ENCODE results near the gene FAM216A. TPM values are rescaled to one million over a fixed set of nuclear protein-coding genes. Genes with fewer than 3 reads are reported as not detected.
"Not testable (repeated sequence)": the region's sequence is repeated elsewhere in the genome, so short reads cannot be mapped to it uniquely, and the experiment has no call there.

FAM216A gene
- total and polyA plus RNA-seq, 5 donors from 2014 or later = 3.1 to 9.8 (median 4.3) TPM

DNA sequence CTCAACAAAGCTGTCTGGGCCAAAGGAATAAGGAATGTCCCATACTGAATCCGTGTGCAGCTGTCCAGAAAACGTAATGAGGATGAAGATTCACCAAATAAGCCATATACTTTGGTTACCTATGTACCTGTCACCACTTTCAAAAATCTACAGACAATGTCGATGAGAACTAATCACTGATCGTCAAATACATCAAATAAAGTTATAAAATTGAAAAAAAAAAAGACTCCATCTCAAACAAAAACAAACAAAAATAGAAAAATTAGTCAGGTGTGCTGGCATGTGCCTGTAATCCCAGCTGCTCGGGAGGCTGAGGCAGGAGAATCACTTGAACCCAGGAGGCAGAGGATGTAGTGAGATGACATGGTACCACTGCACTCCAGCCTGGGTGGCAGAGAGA is 7.5 kb upstream of the FAM216A start:
- not testable (repeated sequence) for H3K27me3 Mint-ChIP-seq; H3K9me3 Mint-ChIP-seq; H3K4me1 ChIP-seq (ENCODE audit: control insufficient read depth, insufficient read depth, low read length, poor library complexity, severe bottlenecking); ATAC-seq (ENCODE audit: low read depth in 2 of 2); H3K27ac Mint-ChIP-seq; H3K4me3 Mint-ChIP-seq; H3K27me3 ChIP-seq (ENCODE audit: control insufficient read depth, insufficient read depth, low read length); DNase-seq; H3K4me3 ChIP-seq (ENCODE audit: low read depth, low read length); H3K27ac ChIP-seq (ENCODE audit: insufficient read depth, low read length, poor library complexity, severe bottlenecking); H3K9me3 ChIP-seq (ENCODE audit: control insufficient read depth in 2 of 2, low read length in 2 of 2)
- Mint-ChIP-seq H3K4me1 (peaks cover 5 to 25% (median 14%) of the 10 kb centered on the region in 4 donors), H3K36me3 (peaks cover 26% of the 10 kb centered on the region)
- peaks cover 28% of the 10 kb centered on the region for H3K36me3 ChIP-seq (ENCODE audit: control insufficient read depth, insufficient read depth, low read length)

DNA sequence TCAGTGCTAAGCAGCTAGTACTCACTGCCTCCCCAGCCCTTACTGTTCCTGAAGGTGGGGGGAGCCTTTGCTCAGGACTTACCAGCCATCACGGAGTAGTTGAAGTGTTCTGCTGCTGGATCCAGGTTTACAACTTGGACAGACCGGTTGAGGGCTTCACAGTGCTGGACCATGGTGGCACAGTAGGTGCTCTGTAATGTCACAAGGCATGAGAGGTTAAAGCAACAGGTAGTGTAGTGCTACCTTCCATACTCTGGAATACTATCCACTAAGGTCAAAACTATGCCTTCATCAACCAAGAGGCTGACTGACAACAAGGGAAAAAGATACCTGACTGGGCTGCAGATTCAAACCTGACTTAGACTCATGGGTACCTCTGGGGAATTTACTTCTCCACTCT is 3.6 kb upstream of the FAM216A start:
- ATAC-seq (ENCODE audit: low read depth in 2 of 2) (no peak), DNase-seq (no peak)
- Mint-ChIP-seq H3K4me1 (peaks cover 10 to 56% (median 30%) of the 10 kb centered on the region in 4 donors), H3K27me3 (no peaks in the 10 kb centered on the region), H3K9me3 (no peaks in the 10 kb centered on the region), H3K36me3 (peaks cover 16% of the 10 kb centered on the region), H3K27ac (peak overlapping the region in 1 of 3 donors; percentile 17), H3K4me3 (peak overlapping the region in 1 of 4 donors; percentile 81)
- Histone ChIP-seq H3K27ac (ENCODE audit: insufficient read depth, low read length, poor library complexity, severe bottlenecking) (no peak overlapping the region), H3K9me3 (ENCODE audit: control insufficient read depth in 2 of 2, low read length in 2 of 2) (no peaks in the 10 kb centered on the region), H3K36me3 (ENCODE audit: control insufficient read depth, insufficient read depth, low read length) (peaks cover 15% of the 10 kb centered on the region), H3K4me1 (ENCODE audit: control insufficient read depth, insufficient read depth, low read length, poor library complexity, severe bottlenecking) (peaks cover 27% of the 10 kb centered on the region), H3K27me3 (ENCODE audit: control insufficient read depth, insufficient read depth, low read length) (no peaks in the 10 kb centered on the region), H3K4me3 (ENCODE audit: low read depth, low read length) (no peak overlapping the region)

DNA sequence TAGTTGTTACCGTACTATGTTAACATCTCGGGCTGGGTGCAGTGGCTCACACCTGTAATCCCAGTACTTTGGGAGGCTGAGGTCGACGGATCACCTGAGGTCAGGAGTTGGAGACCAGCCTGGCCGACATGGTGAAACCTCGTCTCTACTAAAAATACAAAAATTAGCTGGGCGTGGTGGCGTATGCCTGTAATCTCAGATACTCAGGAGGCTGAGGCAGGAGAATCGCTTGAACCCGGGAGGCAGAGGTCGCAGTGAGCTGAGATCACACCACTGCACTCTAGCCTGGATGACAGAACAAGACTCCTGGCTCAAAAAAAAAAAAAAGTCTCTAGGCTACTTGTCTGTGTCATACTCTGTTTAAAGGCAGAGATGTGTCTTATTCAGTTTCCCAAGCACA is 2.9 kb upstream of the FAM216A start:
- peaks cover 27% of the 10 kb centered on the region for H3K4me1 ChIP-seq (ENCODE audit: control insufficient read depth, insufficient read depth, low read length, poor library complexity, severe bottlenecking)
- Mint-ChIP-seq H3K4me3 (peak overlapping the region; percentile 33 to 81 (median 52)), H3K36me3 (peaks cover 12% of the 10 kb centered on the region), H3K4me1 (peaks cover 10 to 59% (median 27%) of the 10 kb centered on the region in 4 donors), H3K27ac (peak overlapping the region in 2 of 3 donors; percentile 10 to 17)
- H3K27ac ChIP-seq (ENCODE audit: insufficient read depth, low read length, poor library complexity, severe bottlenecking); H3K4me3 ChIP-seq (ENCODE audit: low read depth, low read length); H3K27me3 Mint-ChIP-seq; DNase-seq; ATAC-seq (ENCODE audit: low read depth in 2 of 2); H3K9me3 ChIP-seq (ENCODE audit: control insufficient read depth in 2 of 2, low read length in 2 of 2); H3K9me3 Mint-ChIP-seq; H3K27me3 ChIP-seq (ENCODE audit: control insufficient read depth, insufficient read depth, low read length): not testable (repeated sequence)
- H3K36me3 ChIP-seq (ENCODE audit: control insufficient read depth, insufficient read depth, low read length) = peaks cover 15% of the 10 kb centered on the region

DNA sequence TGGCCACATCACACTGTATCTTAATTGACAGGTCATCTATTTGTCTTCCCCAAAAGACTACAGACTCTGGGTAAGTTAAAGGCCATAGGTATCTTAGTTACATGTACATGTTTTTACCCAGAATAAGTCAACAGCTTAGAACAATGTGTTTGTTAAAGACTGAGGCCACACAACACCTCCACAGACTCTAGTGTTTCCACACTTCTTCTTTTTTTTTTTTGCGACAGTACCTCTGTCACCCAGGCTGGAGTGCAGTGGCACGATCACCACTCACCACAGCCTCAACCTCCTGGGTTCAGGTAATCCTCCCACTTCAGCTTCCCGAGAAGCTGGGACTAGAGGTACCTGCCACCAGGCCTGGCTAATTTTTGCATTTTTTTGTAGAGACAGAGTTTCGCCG is 1.9 kb upstream of the FAM216A start:
- H3K27ac Mint-ChIP-seq = peak overlapping the region in 1 of 3 donors; percentile 92
- Histone ChIP-seq H3K4me3 (ENCODE audit: low read depth, low read length) (peak overlapping the region; percentile 98), H3K36me3 (ENCODE audit: control insufficient read depth, insufficient read depth, low read length) (peaks cover 11% of the 10 kb centered on the region), H3K27me3 (ENCODE audit: control insufficient read depth, insufficient read depth, low read length) (no peaks in the 10 kb centered on the region), H3K4me1 (ENCODE audit: control insufficient read depth, insufficient read depth, low read length, poor library complexity, severe bottlenecking) (peaks cover 27% of the 10 kb centered on the region), H3K9me3 (ENCODE audit: control insufficient read depth in 2 of 2, low read length in 2 of 2) (no peaks in the 10 kb centered on the region), H3K27ac (ENCODE audit: insufficient read depth, low read length, poor library complexity, severe bottlenecking) (no peak overlapping the region)
- H3K36me3 Mint-ChIP-seq = peaks cover 12% of the 10 kb centered on the region
- peaks cover 10 to 55% (median 29%) of the 10 kb centered on the region in 4 donors for H3K4me1 Mint-ChIP-seq
- peak overlapping the region; percentile 23 to 64 (median 52) for H3K4me3 Mint-ChIP-seq
- ATAC-seq (ENCODE audit: low read depth in 2 of 2) (no peak), DNase-seq (no peak)
- no peaks in the 10 kb centered on the region for H3K27me3 Mint-ChIP-seq
- no peaks in the 10 kb centered on the region for H3K9me3 Mint-ChIP-seq

- Mint-ChIP-seq H3K36me3 (peaks cover 7% of the 10 kb centered on the region), H3K4me1 (peaks cover 10 to 51% (median 27%) of the 10 kb centered on the region in 4 donors), H3K9me3 (no peaks in the 10 kb centered on the region), H3K27ac (peak overlapping the region; percentile 92 to 99 (median 98)), H3K27me3 (no peaks in the 10 kb centered on the region), H3K4me3 (peak overlapping the region; percentile 96 to 99 (median 98))
- DNase-seq = no peak
- Histone ChIP-seq H3K4me3 (ENCODE audit: low read depth, low read length) (peak overlapping the region; percentile 98), H3K36me3 (ENCODE audit: control insufficient read depth, insufficient read depth, low read length) (peaks cover 6% of the 10 kb centered on the region), H3K9me3 (ENCODE audit: control insufficient read depth in 2 of 2, low read length in 2 of 2) (no peaks in the 10 kb centered on the region), H3K27me3 (ENCODE audit: control insufficient read depth, insufficient read depth, low read length) (no peaks in the 10 kb centered on the region), H3K4me1 (ENCODE audit: control insufficient read depth, insufficient read depth, low read length, poor library complexity, severe bottlenecking) (peaks cover 27% of the 10 kb centered on the region), H3K27ac (ENCODE audit: insufficient read depth, low read length, poor library complexity, severe bottlenecking) (peak overlapping the region; percentile 83)
- no peak for ATAC-seq (ENCODE audit: low read depth in 2 of 2)
Observed at GRCh38 chr12:110467847-110468213, 815 bp upstream of the FAM216A start.

DNA sequence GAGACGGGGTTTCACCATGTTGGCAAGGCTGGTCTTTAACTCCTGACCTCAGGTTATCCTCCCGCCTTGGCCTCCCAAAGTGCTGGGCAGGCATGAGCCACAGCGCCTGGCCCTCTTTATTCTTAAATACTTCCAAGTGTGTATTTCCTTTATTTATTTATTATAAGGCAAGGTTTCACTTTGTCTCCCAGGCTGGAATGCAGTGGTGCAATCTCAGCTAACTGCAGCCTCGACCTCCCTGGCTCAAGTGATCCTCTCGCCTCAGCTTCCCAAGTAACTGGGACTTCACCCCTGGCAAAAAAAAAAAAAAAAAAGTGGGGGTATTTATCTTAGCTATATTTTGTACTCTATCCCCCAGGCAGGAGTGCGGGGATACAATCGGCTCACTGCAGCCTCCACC is 6.8 kb downstream of the FAM216A start:
- Mint-ChIP-seq H3K4me1 (peaks cover 0 to 4% (median 0%) of the 10 kb centered on the region in 4 donors), H3K9me3 (no peaks in the 10 kb centered on the region), H3K36me3 (peaks cover 4% of the 10 kb centered on the region), H3K27me3 (no peaks in the 10 kb centered on the region), H3K4me3 (no peak overlapping the region), H3K27ac (no peak overlapping the region)
- Histone ChIP-seq H3K27me3 (ENCODE audit: control insufficient read depth, insufficient read depth, low read length) (no peaks in the 10 kb centered on the region), H3K4me3 (ENCODE audit: low read depth, low read length) (no peak overlapping the region), H3K27ac (ENCODE audit: insufficient read depth, low read length, poor library complexity, severe bottlenecking) (no peak overlapping the region), H3K9me3 (ENCODE audit: control insufficient read depth in 2 of 2, low read length in 2 of 2) (no peaks in the 10 kb centered on the region), H3K4me1 (ENCODE audit: control insufficient read depth, insufficient read depth, low read length, poor library complexity, severe bottlenecking) (no peaks in the 10 kb centered on the region), H3K36me3 (ENCODE audit: control insufficient read depth, insufficient read depth, low read length) (no peaks in the 10 kb centered on the region)
- no peak for ATAC-seq (ENCODE audit: low read depth in 2 of 2)
- DNase-seq = no peak

GRCh38 chr12:110498984-110499706 is 30.5 kb downstream of the FAM216A start:
- H3K4me1 Mint-ChIP-seq = peaks cover 19 to 53% (median 29%) of the 10 kb centered on the region in 4 donors

GRCh38 chr12:110501399-110501751 is 32.7 kb downstream of the FAM216A start:
- H3K36me3 ChIP-seq (ENCODE audit: control insufficient read depth, insufficient read depth, low read length) = peaks cover 8% of the 10 kb centered on the region
- H3K9me3 ChIP-seq (ENCODE audit: control insufficient read depth in 2 of 2, low read length in 2 of 2) = no peaks in the 10 kb centered on the region
- peaks cover 26% of the 10 kb centered on the region for H3K4me1 ChIP-seq (ENCODE audit: control insufficient read depth, insufficient read depth, low read length, poor library complexity, severe bottlenecking)
- H3K4me3 ChIP-seq (ENCODE audit: low read depth, low read length) = peak overlapping the region; percentile 95
- ATAC-seq (ENCODE audit: low read depth in 2 of 2) = no peak
- peak in 1 of 3 donors; percentile 56 for DNase-seq
- H3K4me3 Mint-ChIP-seq = peak overlapping the region; percentile 93 to 99 (median 97)
- peaks cover 7% of the 10 kb centered on the region for H3K27me3 Mint-ChIP-seq
- peak overlapping the region; percentile 95 to 99 (median 99) for H3K27ac Mint-ChIP-seq
- H3K4me1 Mint-ChIP-seq = peaks cover 19 to 47% (median 28%) of the 10 kb centered on the region in 4 donors
- peak overlapping the region; percentile 92 for H3K27ac ChIP-seq (ENCODE audit: insufficient read depth, low read length, poor library complexity, severe bottlenecking)
- H3K9me3 Mint-ChIP-seq = no peaks in the 10 kb centered on the region
- no peaks in the 10 kb centered on the region for H3K27me3 ChIP-seq (ENCODE audit: control insufficient read depth, insufficient read depth, low read length)
- peaks cover 6% of the 10 kb centered on the region for H3K36me3 Mint-ChIP-seq

More at GRCh38 chr12:110498984-110499706, 30.5 kb downstream of the FAM216A start:
- Mint-ChIP-seq H3K4me3 (peak overlapping the region; percentile 32 to 77 (median 66)), H3K9me3 (no peaks in the 10 kb centered on the region), H3K27ac (peak overlapping the region in 2 of 3 donors; percentile 53 to 70), H3K27me3 (peaks cover 7% of the 10 kb centered on the region), H3K36me3 (peaks cover 15% of the 10 kb centered on the region)
- H3K4me3 ChIP-seq (ENCODE audit: low read depth, low read length) = peak overlapping the region; percentile 4
- peaks cover 26% of the 10 kb centered on the region for H3K4me1 ChIP-seq (ENCODE audit: control insufficient read depth, insufficient read depth, low read length, poor library complexity, severe bottlenecking)
- no peak overlapping the region for H3K27ac ChIP-seq (ENCODE audit: insufficient read depth, low read length, poor library complexity, severe bottlenecking)
- no peaks in the 10 kb centered on the region for H3K9me3 ChIP-seq (ENCODE audit: control insufficient read depth in 2 of 2, low read length in 2 of 2)
- H3K27me3 ChIP-seq (ENCODE audit: control insufficient read depth, insufficient read depth, low read length) = no peaks in the 10 kb centered on the region
- ATAC-seq (ENCODE audit: low read depth in 2 of 2) (no peak), DNase-seq (no peak)
- H3K36me3 ChIP-seq (ENCODE audit: control insufficient read depth, insufficient read depth, low read length) = peaks cover 24% of the 10 kb centered on the region

Measured in CD4-positive, CD25-positive, alpha-beta regulatory T cell (primary cell).